Measurements from ENCODE around the gene GPX4.

Gene GPX4

GRCh38 chr19:1149259-1150045 is 45.7 kb downstream of the GPX4 start:
- DNase-seq (ENCODE audit: low read depth in 2 of 2) = no peak

- no peak for DNase-seq (ENCODE audit: low read depth in 2 of 2)
These were observed 46.7 kb downstream of the GPX4 start for GRCh38 chr19:1150333-1151036.

GRCh38 chr19:1151037-1151724 is 47.4 kb downstream of the GPX4 start:
- no peak for DNase-seq (ENCODE audit: low read depth in 2 of 2)

- DNase-seq (ENCODE audit: low read depth in 2 of 2) = no peak
These were observed 48.3 kb downstream of the GPX4 start for GRCh38 chr19:1151917-1152587.

GRCh38 chr19:1153891-1154730 is 50.3 kb downstream of the GPX4 start:
- DNase-seq (ENCODE audit: low read depth in 2 of 2) = no peak

GRCh38 chr19:1154731-1155351 is 51.0 kb downstream of the GPX4 start:
- no peak for DNase-seq (ENCODE audit: low read depth in 2 of 2)

- no peak for DNase-seq (ENCODE audit: low read depth in 2 of 2)
These were observed 51.8 kb downstream of the GPX4 start for GRCh38 chr19:1155352-1156304.
